NB4 (cell line): Measurements from ENCODE around the gene PRDM15.

Experiments
- DNase-seq: peaks from one replicate; pipeline ENCODE4 v3.0.0; 2010; ENCODE audit warnings: low read depth
- H3K4me3 ChIP-seq: one replicate; pipeline ENCODE4 v1.5.1; 2011; ENCODE audit warnings: mild to moderate bottlenecking, low read depth, low read length, moderate library complexity
- CTCF ChIP-seq: IDR thresholded peaks from one replicate; pipeline ENCODE4 v1.5.1; 2012; ENCODE audit warnings: low read depth, low read length
- MAX ChIP-seq: IDR thresholded peaks from 2 replicates; pipeline ENCODE4 v1.6.1; 2011; ENCODE audit warnings: low read depth, low read length
- MYC ChIP-seq: IDR thresholded peaks from 2 replicates; pipeline ENCODE4 v1.6.1; 2011; ENCODE audit warnings: low read depth, low read length
- POLR2A ChIP-seq: IDR thresholded peaks from 2 replicates; pipeline ENCODE4 v1.6.1; 2011; ENCODE audit warnings: mild to moderate bottlenecking; ENCODE audit not compliant: insufficient read length; ENCODE audit errors: extremely low read depth

The PRDM15 gene

GRCh38 chr21:41854426-41854995 lies 24.6 kb downstream of the PRDM15 start:
- H3K4me3 ChIP-seq = no peak overlapping the region
- no peak for TF ChIP-seq POLR2A
- no peak for TF ChIP-seq MYC
- TF ChIP-seq MAX = no peak
- TF ChIP-seq CTCF = no peak
- DNase-seq = no peak

GRCh38 chr21:41852929-41853320 lies 26.2 kb downstream of the PRDM15 start:
- H3K4me3 ChIP-seq = no peak overlapping the region
- no peak for DNase-seq
- TF ChIP-seq MYC (no peak), POLR2A (no peak), MAX (no peak), CTCF (no peak)

- H3K4me3 ChIP-seq = no peak overlapping the region
- TF ChIP-seq POLR2A (no peak), MAX (no peak), CTCF (no peak), MYC (no peak)
- DNase-seq = no peak
These were observed 26.8 kb downstream of the PRDM15 start for GRCh38 chr21:41852151-41852928.

- TF ChIP-seq POLR2A = no peak
- no peak for TF ChIP-seq MYC
- TF ChIP-seq MAX = no peak
- no peak for TF ChIP-seq CTCF
These were observed 27.9 kb downstream of the PRDM15 start for GRCh38 chr21:41851090-41851790.

GRCh38 chr21:41850085-41850484 lies 29.1 kb downstream of the PRDM15 start:
- TF ChIP-seq CTCF = no peak
- TF ChIP-seq MYC = no peak
- no peak for TF ChIP-seq MAX
- no peak for TF ChIP-seq POLR2A
- DNase-seq = no peak
- no peak overlapping the region for H3K4me3 ChIP-seq

More at GRCh38 chr21:41851090-41851790, 27.9 kb downstream of the PRDM15 start:
- H3K4me3 ChIP-seq = no peak overlapping the region
- DNase-seq = no peak
